GM19463 (cell line): Measurements from ENCODE around the gene PSIP1.
"Not testable (repeated sequence)": the region's sequence is repeated elsewhere in the genome, so short reads cannot be mapped to it uniquely, and the experiment has no call there.

Source experiments
- ATAC-seq: cut with Tn5 transposase; IDR thresholded peaks from one replicate; pipeline ENCODE4 v1.9.1; 2021; ENCODE audit warnings: mild to moderate bottlenecking, moderate library complexity; ENCODE audit not compliant: unreplicated experiment

PSIP1 gene

GRCh38 chr9:15510789-15511575 lies at the start of gene PSIP1:
Gene PSIP1, minus strand, starts transcription at chr9:15510970. Its CDS starts 782 bp downstream, at chr9:15510188.
- peak; percentile 68 for ATAC-seq

- ATAC-seq = peak; percentile 12
Observed at GRCh38 chr9:15553528-15553898, 42.7 kb upstream of the PSIP1 start.

GRCh38 chr9:15552636-15553527 lies 42.1 kb upstream of the PSIP1 start, which contains the start of gene CCDC171:
Gene CCDC171, plus strand, starts transcription at chr9:15553043. Its CDS starts 11,046 bp downstream, at chr9:15564089.
- peak; percentile 73 for ATAC-seq

DNA sequence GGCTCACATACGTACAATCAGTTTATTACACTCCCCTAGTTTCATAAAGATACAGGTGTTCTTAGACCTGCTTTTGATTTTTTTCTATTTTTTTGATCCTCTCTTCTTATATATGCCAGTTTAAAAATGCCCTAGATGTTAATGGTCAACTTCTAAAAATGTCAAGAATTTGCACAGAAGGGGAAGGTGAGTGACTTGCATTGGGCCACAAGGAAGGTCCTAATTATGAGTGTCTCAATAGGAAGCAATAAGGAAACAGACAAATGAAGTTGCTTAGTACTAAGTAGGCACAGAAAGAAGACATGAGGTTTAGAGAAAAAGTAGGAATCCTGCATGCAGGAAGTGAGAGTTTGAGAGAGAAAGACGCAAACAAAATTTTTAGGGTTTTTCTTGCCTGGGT lies 38.8 kb upstream of the PSIP1 start:
- no peak for ATAC-seq

DNA sequence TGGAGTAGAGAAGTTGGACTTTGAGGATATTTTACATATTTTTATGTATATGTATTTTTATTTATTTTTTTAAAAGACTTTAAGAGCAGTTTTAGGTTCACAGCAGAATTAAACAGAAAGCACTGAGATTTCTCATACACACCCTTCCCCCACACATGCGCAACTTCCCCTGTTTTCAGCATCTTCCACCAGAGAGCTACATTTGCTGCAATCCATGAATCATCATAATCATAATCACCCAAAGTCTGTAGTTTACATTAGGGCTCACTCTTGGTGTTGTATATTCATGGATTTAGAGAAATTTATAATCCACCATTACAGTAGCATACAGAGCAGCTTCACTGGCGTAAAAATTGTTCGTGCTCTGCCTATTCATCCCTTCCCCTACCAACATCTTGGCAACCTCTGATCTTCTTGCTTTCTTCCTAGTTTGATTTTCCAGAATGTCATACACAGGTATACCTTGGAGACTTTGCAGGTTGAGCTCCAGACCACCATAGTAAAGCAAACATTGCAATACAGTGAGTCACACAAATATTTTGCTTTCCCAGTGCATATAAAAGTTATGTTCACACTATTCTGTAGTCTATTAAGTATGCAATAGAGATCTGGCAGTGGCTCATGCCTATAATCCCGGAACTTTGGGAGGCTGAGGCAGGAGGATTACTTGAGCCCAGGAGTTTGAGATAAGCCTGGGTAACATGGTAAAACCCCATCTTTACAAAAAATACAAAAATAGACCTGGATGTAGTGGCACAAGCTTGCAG lies 32.5 kb upstream of the PSIP1 start:
- no peak for ATAC-seq

DNA sequence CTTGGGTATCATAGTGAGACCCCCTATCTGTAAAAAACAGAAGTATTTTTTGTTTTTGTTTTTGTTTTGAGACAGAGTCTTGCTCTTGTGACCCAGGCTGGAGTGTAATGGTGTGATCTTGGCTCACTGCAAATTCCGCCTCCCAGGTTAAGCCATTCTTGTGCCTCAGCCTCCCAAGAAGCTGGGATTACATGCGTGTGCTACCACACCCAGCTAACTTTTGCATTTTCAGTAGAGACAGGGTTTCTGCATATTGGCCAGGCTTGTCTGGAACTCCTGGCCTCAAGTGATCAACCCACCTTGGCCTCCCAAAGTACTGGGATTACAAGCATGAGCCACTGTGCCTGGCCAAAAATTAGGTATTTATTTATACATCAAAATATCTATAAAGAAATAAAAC lies 31.9 kb upstream of the PSIP1 start:
- ATAC-seq = no peak

DNA sequence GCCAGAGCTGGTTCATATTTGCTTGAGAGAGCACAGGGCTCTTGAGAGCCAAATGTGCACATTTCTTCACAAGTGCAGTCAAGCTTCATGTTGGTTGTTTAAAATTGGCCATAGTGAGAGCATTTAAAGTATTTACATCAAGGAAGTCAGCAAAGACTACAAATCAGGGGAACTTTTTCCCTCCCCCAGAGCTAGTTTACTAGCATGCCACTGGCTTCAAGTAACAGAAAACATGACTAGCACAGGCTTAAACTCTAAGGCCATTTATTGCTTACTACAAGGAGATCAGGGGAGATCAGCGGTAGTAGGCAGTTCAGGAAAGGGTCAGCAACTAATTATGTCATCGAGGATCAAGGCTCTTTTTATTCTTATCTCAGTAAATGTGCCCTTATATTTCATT lies 31.1 kb upstream of the PSIP1 start:
- ATAC-seq = no peak

- ATAC-seq = peak; percentile 20
Observed at GRCh38 chr9:15531380-15531779, 20.6 kb upstream of the PSIP1 start.

- ATAC-seq = peak; percentile 81
Observed at GRCh38 chr9:15529566-15530324, 19.0 kb upstream of the PSIP1 start.

DNA sequence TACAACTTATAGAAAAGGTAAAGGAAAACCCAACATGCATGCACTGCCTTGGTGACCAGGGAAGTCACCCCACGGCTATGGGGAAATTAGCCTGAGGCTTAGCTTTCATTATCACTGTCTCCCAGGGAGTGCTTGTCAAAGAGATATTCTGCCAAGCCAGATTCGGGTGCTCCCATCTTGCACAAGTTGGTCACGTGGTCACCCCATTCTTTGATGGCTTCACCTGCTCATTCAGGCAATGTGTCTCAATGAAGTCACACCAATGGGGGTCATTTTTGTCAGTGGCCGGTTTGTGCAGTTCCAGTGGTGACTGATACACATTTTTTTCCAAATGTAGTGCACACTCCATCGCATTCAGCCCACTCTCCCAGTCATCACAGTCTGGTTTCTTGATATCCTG lies 16.3 kb upstream of the PSIP1 start:
- not testable (repeated sequence) for ATAC-seq

- no peak for ATAC-seq
Observed at GRCh38 chr9:15525958-15526357, 15.2 kb upstream of the PSIP1 start.

DNA sequence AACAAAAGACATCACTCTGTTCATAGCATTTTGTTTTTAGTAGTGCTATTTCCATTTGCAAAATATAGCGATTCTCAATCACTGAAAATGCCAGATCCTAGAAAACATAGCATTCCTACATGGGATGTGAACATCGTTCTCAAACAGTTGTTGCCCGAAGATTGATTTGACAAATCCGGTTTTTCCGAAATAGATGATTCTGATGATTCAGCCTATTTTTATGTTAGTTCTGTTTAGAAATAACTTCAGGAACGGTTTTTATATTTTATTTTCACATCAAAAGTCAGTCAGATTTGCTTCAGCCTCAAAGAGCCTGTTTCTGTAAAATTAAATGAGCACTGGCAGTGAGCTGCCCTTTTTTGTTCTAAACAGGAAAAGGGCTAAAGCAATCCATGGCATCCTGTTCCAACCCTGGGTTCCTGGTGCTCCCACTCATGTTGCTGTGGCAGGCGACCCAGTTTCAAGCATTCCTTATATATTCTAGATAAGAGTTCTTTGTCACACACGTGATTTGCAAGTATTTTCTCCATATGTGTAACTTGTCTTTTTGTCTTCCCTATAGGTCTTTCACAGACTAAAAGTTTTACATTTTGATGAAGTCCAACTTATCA lies 14.2 kb upstream of the PSIP1 start:
- no peak for ATAC-seq

DNA sequence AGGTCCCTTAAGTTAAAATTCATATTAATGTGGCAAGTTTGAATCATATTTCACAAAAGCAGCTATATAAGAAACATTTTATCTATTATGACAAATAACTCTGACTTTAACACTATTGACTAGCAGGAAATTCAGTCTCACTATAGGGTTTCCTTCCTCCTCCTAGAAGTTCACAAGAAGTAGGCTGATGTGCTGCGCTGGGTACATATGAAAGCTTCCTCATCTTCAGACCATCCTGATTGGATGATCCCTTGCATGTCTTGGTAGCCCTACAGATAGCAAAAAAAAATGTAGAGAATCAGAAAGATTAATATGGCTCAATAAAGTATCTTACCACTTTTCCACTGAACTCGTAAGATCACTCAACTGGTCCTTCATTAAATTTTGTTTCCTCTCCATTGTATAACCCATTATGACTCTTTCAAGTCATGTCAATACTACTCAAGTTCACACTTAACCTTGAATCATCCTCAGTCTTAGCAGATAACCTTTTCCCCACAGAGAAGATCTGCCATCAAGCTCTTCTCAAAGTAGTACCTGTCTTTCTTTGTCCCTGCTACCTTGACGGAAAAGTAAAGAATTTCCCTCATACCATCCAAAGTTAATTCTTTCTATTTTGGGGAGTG lies 11.5 kb upstream of the PSIP1 start:
- ATAC-seq = no peak

DNA sequence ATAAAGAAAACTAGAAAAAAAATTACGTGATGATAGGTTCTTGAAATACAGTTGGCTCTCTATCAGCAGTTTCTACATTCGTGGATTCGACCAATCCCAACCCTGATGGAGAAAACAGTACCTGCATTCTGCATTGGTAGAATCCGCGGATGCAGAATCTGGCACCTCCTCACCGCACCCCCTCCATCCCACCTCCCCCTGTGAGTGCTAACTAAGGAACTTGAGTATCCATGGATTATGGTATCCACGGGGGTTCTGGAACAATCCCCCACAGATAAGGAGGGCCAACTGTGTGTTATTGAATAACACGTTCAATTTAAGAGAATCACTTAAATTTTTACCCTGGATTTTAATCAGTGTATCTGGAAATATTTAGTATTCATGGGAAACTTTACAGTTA lies 10.5 kb upstream of the PSIP1 start:
- ATAC-seq = no peak

- no peak for ATAC-seq
Observed at GRCh38 chr9:15519831-15520230, 9.1 kb upstream of the PSIP1 start.

- ATAC-seq = no peak
Observed at GRCh38 chr9:15513335-15513734, 2.6 kb upstream of the PSIP1 start.

DNA sequence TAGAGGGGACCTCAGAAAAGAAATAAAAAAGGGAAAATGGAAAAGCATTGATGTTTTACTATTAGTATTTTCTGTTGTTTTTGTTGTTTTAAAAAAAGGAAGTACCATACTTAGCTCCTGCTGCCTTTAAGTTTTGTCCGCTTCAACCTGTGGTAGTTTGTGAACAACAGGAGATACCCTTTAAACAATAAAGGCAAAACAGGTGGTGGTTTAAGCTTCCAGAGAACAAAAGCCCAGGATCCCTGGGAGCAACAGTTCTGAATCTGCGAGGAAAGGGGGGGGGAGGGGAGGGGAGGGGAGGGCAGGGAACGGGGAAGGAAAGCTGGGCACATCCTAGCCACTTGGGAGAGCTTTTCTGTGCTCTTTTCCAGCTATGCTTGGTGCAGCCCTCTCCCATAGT lies 2.1 kb upstream of the PSIP1 start:
- ATAC-seq = no peak

DNA sequence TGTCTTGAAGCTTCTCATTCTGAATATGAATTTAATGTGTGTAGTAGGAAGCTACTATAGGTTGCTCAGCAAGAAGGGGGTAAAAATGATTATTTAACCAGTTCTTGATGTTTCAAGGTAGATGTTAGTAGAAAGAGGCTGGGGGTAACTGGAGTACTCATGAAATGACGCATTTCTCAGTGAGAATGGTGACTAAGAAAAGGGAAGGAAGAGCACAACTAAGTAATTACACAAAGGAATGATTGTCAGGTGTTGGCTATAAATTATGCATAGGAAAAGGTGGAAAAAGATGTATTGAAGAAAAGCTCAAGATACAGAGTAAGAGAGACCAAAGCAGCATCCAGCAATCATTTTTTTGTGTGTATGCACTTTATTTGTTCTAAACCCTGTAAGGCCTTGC lies 1.4 kb upstream of the PSIP1 start:
- ATAC-seq = no peak

DNA sequence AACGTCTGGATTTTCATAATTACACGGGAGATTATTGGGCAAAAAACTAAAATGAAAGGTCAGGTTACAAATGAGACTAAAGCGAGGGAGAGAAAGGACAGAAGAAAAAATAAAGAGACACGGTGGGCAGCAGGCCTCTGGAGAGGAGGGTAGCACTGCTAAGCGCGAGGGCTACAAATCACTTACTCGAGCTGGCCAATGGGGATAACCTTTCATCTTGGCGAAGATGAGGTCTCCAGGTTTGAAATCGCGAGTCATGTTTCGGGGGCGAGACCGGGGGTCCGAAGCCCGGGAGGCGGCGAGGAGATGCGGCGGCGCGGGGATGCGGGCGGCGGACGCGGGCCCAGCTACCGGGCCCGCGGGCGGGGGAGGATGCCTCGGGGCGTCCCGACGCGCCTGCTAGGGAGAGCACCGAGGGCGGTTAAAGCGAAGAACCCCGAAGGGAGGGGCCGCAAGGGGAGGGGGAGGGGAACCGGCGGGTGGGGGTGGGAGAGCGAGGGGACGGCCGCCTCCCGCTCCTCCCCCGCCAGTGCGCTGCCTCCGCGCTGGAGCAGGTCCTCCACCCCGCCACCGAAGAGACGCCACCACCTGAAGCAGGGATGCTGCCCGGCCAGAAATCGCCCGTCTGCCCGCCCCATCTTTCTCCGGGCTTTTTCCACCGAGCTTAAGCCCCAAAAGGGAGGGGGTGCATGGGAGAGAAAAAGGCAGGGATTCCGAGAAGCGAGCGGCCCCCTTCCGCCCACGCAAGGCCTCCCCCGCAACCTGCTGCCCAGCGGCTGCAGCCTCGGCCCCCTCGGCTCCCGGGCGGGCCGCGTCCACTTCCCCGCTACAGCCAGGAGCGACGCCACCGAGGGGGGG lies 610 bp downstream of the PSIP1 start:
- ATAC-seq = peak; percentile 38
